Measurements from ENCODE around the gene LSM14B.

LSM14B gene

DNA sequence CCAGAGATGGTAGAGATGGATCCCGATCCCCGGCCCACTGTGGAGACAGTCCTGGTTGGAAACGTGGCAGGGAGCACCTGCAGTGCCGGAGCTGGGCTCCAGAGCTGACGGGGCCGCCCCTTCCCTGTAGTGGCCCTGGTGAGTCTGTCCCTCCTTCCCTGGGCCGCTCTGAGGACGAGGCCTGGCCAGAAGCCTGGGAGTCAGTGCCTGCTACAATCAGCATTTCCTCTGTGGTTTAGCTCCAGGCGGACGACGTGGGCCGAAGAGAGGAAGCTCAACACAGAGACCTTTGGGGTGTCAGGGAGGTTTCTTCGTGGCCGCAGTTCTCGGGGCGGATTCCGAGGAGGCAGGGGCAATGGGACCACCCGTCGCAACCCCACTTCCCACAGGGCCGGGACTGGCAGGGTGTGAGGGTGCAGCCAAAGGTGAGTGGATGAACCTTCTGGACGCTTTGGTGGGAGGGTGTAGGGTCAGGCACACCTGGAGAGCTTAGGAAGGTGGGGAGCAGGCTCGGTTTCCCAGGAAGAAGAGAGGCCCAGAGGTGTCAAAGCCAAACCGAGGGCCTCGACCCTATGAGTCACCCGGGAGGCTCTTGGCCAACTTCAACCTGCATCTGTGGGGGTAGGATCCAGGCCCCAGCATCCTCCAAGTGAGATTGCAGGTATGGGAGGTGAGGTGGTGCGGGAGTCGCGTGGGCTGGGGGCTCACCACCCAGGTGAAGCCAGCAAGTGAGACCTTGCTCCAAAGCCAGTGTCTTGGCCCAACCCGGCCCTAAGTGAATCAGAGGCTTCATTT lies 11.0 kb downstream of the LSM14B start:
- DNase-seq: no peak

GRCh38 chr20:62133864-62134263 lies 11.6 kb downstream of the LSM14B start:
- DNase-seq: no peak

GRCh38 chr20:62134735-62135231 lies 12.5 kb downstream of the LSM14B start:
- DNase-seq: no peak

DNA sequence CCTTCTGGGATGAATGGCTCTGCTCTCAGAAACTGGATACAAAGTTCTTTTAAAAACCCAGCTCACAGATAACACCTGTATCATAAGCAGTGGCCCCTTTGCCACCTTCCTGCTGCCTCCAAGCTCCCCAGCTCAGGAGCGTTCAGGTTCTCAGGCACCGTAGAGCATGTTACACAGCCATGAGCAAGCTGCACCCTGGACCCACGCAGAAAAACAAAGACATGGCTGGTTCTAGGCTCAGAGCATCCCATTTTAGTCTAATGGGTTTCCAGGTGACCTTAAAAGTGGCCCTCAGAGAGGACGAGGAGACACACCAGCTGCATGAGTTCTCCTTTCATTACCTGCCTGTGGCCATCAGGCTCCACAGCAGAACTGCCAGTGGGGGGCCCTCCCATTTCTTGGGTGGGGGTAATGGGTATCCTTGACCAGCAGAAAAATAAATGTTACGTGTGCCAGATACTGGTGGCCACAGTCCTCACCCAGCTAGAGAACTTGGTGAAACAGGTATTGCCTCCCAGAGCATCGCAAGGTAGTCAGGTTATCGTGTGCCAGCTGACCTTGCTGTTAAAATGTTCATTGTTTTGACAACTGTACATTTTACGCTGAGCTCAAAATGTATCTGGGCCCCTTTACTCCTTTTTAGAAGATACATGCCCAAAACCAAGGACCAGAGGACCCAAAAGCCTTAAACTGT lies 13.4 kb downstream of the LSM14B start:
- no peak for DNase-seq

- peak; percentile 59 for DNase-seq
These were observed 14.2 kb downstream of the LSM14B start for GRCh38 chr20:62136283-62137091.

DNA sequence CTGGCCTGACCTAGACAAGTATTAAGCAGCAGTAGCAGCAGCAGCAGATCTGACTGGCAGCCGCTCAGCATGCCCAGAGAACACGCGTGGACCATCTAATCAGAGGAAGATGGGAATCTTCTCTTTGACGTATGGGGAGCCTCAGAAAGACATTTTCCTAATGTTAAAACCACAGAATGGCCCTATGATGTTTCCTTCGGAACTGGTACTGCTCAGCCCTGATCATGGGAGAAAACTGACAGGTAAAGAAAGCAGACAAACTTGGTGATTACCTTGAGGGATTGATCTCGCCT lies 14.8 kb downstream of the LSM14B start:
- DNase-seq: no peak

- DNase-seq: no peak
These were observed 15.4 kb downstream of the LSM14B start for GRCh38 chr20:62137478-62138203.

- no peak for DNase-seq
These were observed 15.9 kb downstream of the LSM14B start for GRCh38 chr20:62138204-62138543.

- no peak for DNase-seq
These were observed 16.6 kb downstream of the LSM14B start for GRCh38 chr20:62138912-62139311.

DNA sequence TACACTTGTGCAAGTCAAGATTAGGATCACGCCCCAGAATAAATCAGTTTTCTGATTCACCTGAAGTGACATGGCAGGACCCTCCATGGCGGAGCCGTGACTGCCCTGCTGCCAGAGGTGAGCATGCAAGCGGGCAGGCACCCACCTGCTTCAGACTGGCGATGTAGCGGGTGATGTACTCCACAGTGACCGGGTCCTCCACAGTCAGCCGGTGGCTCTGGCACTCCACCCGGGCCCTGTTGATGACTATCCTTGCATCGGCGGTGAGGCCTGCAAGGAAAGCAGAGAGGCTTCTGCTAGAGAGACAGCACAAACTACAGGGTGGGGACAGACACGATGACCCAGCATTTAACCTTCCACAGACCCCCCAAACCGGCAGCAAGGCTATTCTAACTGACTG lies 17.4 kb downstream of the LSM14B start:
- DNase-seq: no peak

- DNase-seq: no peak
These were observed 18.7 kb downstream of the LSM14B start for GRCh38 chr20:62141043-62141396.

GRCh38 chr20:62141397-62142251 lies 19.3 kb downstream of the LSM14B start:
- no peak for DNase-seq

- DNase-seq: no peak
These were observed 20.2 kb downstream of the LSM14B start for GRCh38 chr20:62142252-62143080.

- DNase-seq: peak; percentile 77
These were observed 21.0 kb downstream of the LSM14B start, which contains the start of the genes PSMA7 and SS18L1 for GRCh38 chr20:62143081-62143956. Gene PSMA7 (minus strand): TSS chr20:62143394. CDS start chr20:62143303, 91 bp downstream. Gene SS18L1 (plus strand): TSS chr20:62143769. CDS start chr20:62143821, 52 bp downstream.

DNA sequence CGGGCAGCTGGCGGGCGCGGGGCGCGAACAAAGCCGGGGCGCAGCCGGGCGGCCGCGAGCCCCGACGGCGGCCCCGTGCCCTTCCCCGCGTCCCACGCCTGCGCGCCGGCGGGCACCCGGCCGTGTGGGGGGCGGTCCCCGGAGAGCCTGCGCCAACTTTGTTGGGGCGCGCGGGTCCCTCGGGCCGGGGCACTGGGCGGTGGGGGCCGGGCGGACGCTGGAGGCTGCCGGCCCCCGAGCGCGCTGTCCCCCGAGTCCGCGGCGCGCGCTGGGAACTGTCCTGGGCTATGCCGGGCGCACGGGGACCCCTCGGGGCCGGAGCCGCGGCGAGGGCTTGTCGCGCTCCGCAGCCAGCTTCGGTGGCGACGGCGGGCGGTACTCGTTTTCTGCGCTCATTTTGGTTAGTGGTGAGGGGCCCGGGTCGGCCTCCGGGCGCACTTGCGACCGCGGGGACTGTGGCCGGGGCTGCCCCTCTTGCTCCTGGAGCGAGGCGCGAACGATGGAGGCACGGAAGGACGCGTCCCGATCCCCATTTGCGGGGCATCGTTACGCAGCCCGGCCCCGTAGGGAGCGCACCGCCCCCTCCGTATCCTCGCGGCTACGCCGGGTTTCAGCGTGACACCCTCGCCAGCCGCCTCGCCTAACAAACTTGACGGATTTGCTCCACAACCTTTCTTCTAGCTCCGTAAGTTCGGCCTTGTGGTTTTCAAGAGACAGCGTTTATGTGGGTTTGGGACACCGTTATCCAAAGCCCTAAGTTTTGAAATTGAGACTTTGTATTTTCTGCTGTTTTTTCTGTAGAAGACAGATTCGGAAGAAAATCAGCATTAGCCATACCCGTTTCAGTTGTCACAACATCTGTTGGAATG lies 21.9 kb downstream of the LSM14B start:
- DNase-seq: peak; percentile 28

- no peak for DNase-seq
These were observed 23.4 kb downstream of the LSM14B start for GRCh38 chr20:62145688-62146018.

- DNase-seq: no peak
These were observed 23.9 kb downstream of the LSM14B start for GRCh38 chr20:62146019-62146755.

DNA sequence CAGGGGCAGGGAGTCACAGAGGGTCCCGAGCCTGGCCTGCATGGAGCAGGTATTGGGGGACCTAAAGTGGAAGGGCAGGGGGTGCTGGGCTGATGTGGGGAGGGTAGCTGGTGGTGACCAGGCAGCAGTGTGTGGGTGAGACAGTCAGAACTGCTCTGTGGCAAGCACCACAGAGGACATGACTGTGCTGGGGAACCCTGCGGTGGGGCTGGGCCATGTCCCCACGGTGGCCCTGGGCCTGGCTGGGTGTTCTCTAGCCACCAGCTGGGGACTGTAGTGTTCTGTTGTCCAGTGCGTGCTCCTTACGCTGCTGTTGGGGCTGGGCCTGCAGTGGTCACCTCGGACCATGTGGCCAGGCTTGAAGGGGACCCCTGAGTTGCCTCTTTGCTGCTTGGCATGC lies 24.9 kb downstream of the LSM14B start:
- DNase-seq: no peak

All from activated CD4-positive, alpha-beta T cell treated with anti-CD3 and anti-CD28 coated beads for 1 hour (primary cell).